Astrocyte of the spinal cord (primary cell): ENCODE measurements around the gene E2F2.

Experiments used
- DNase-seq: peaks from one replicate; pipeline ENCODE4 v3.0.0; 2011; ENCODE audit warnings: low read depth, low spot score
- H3K4me3 ChIP-seq: 2 replicates; pipeline ENCODE4 v1.5.1; 2011; ENCODE audit warnings: low read depth, mild to moderate bottlenecking, low read length, moderate library complexity
- in situ Hi-C: cut with HindIII; loops from 2 replicates; pipeline ENCODE4 v1.10.0; 2017; ENCODE audit warnings: low sequenced_read_pairs
- TF ChIP-seq, protein P1 (sequence below): IDR thresholded peaks from 2 replicates; pipeline ENCODE4 v1.5.1; 2012; ENCODE audit warnings: low read depth, mild to moderate bottlenecking, low read length, inconsistent platforms

Gene E2F2

DNA sequence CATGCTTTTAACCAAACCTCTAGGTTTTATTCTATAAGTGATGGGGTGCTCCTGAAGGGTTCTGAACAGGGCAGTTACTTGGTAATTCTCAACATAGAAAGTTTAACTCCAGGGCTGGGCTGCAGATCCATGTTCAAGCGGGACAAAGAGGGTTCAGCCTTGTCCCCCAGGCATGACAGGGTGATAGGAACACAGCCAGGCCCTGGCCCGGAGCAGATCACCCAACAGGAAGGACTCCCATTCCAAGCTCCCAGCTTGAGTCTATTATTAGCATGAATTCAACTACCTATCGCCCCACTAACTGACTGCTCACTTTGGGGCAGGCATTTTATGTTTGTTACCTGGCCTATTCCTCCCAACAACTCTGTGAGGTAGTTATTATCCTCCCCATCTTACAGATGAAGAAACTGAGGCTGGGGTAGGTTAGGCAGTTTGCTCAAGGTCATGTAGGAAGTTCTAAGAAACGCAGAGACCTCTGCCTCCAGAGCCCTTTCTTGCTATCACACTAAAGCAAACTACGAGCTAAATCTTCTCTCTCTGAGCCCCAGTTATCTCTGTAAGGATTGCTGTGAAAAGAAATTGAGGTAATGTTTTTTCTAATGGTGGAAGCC is 61.6 kb downstream of the E2F2 start:
- DNase-seq: no peak
- no peak overlapping the region for H3K4me3 ChIP-seq
- in situ Hi-C loops: no loop called here
- TF ChIP-seq, protein P1, sequence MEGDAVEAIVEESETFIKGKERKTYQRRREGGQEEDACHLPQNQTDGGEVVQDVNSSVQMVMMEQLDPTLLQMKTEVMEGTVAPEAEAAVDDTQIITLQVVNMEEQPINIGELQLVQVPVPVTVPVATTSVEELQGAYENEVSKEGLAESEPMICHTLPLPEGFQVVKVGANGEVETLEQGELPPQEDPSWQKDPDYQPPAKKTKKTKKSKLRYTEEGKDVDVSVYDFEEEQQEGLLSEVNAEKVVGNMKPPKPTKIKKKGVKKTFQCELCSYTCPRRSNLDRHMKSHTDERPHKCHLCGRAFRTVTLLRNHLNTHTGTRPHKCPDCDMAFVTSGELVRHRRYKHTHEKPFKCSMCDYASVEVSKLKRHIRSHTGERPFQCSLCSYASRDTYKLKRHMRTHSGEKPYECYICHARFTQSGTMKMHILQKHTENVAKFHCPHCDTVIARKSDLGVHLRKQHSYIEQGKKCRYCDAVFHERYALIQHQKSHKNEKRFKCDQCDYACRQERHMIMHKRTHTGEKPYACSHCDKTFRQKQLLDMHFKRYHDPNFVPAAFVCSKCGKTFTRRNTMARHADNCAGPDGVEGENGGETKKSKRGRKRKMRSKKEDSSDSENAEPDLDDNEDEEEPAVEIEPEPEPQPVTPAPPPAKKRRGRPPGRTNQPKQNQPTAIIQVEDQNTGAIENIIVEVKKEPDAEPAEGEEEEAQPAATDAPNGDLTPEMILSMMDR: no peak

DNA sequence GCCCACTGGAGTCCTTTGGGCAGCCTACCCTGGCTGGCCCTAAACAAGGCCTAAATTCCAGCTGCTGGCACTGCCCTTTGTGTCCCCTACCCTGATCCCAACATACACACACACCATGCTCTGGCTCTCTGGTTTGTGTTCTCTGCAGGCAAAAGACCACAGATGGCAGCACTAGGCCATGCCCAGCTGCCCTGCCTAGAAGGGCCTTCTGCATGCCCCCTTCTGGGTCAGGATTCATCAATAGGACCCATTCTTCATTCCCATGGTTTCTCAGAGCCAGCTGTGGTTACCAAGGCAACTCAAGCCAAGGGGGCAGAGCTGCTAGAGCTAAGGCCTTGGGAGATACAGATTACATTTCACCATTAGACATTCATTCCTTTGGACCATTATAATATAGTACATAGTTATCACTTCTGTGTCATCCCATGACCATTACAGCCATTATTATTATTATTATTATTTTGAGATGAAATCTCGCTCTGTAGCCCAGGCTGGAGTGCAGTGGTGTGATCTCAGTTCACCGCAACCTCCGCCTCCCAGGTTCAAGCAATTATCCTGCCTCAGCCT is 64.5 kb downstream of the E2F2 start:
- DNase-seq: no peak
- TF ChIP-seq, protein P1: no peak
- no peak overlapping the region for H3K4me3 ChIP-seq
- in situ Hi-C loops: no loop called here

DNA sequence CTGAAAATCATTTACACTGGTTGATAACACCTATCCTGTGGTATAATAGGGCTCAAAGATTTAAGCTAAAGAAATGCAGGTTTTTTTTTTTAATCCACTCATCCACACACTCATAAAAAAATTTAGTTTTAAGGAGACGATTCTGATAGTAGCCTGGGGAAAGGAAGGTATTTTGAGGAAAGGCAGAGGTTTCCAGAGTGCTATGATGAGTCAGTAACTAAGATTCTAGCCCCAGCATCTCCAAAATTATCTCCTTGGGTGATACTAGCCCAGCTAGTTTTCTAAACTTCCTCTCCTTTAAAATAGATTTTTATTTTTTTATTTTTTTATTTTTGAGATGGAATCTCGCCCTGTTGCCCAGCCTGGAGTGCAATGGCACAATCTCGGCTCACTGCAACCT is 67.7 kb downstream of the E2F2 start:
- no peak overlapping the region for H3K4me3 ChIP-seq
- TF ChIP-seq, protein P1: no peak
- DNase-seq: no peak
- in situ Hi-C loops: no loop called here

DNA sequence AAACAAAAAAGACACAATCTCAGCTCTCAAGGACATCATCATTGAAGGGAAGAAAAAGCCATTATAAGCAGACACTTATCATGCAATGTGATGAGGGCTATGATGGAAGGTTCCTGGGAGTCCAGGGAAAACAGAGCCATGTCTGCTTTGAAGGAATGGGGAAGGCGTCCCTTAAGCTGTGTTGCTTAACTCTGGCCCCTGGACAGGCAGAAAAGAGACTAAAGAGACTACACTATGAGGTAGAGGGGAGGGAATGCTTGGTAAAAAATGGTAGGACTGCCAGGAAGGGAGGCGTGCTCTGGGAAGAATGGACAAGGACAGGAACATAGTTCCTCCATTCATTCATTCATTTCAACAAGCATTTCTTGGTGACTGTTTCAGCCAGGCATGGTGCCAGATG is 68.3 kb downstream of the E2F2 start:
- in situ Hi-C loops: no loop called here
- DNase-seq: no peak
- TF ChIP-seq, protein P1: no peak
- H3K4me3 ChIP-seq: no peak overlapping the region

DNA sequence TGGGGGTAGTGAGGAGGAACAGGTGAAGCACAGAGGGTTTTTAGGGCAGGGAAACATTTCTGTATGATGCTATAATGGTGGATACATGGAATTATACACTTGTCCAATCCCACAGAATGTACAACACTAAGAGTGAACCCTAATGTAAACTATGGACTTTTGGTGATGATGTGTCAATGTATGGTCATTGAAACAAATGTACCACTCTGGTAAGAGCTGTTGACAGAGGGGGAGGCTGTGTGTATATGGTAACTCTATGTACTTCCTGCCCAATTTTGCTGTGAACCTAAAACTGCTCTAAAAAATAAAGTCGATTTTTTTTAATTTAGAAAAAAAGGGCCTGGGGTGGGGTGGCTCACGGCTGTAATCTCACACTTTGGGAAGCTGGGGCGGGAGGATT is 70.0 kb downstream of the E2F2 start:
- no peak overlapping the region for H3K4me3 ChIP-seq
- TF ChIP-seq, protein P1: no peak
- no peak for DNase-seq
- in situ Hi-C loops: no loop called here

DNA sequence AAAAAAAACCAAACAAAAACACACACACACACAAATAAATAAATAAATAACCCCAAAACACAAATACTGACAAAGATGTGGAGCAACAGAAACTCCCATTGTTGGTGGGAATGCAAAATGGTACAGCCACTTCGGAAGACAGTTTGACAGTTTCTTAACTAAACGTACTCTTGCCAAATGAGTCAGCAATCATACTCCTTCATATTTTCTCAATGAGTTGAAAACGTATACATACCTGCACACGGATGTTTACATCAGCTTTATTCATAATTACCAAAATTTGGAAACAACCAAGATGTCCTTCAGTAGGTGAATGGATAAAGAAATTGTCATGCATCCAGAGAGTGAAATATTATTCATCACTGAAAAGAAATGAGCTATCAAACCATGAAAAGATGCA is 70.5 kb downstream of the E2F2 start:
- in situ Hi-C loops: no loop called here
- H3K4me3 ChIP-seq: no peak overlapping the region
- TF ChIP-seq, protein P1: no peak
- no peak for DNase-seq

DNA sequence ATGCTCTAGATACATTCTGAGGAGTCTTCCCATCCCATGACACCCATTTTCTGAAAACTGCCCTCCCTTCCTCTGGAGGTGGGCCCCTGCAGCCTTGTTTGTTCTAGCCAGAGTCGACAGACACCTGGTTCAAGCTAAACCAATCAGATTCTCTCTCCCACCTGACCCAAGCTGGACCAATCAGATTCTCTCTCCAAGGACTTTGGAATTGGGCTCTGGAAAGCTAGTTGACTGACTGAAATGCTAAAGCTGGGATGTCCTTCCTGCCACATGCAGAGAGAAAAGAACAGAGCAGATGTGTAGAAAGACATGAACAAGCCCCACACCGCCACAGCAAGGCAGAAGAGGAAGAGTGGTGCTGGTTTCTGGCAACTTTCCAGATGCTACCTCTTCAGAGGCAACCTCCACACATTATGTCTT is 71.7 kb downstream of the E2F2 start:
- H3K4me3 ChIP-seq: no peak overlapping the region
- in situ Hi-C loops: no loop called here
- TF ChIP-seq, protein P1: no peak
- DNase-seq: no peak
